WI38 (cell line): ENCODE results near the gene ANKRD29.

Source experiments
- H3K4me3 ChIP-seq: 2 replicates; pipeline ENCODE4 v1.5.1; 2011; ENCODE audit warnings: low read depth, mild to moderate bottlenecking, control low read depth, low read length
- CTCF ChIP-seq: IDR thresholded peaks from 2 replicates; pipeline ENCODE4 v1.5.1; 2012; ENCODE audit warnings: low read depth, mild to moderate bottlenecking, control low read depth, low read length

The ANKRD29 gene

GRCh38 chr18:23550898-23551297 lies 111.8 kb downstream of the ANKRD29 start:
- no peak for TF ChIP-seq CTCF
- H3K4me3 ChIP-seq, result no peak overlapping the region
